Spleen (tissue), 11 donors: Measurements from ENCODE around the gene SENP7. TPM values are rescaled to one million over a fixed set of nuclear protein-coding genes. Genes with fewer than 3 reads are reported as not detected.

ENCODE experiments used
- DNase-seq: peaks from one replicate; pipeline ENCODE4 v3.0.0-alpha.2; 2020
- H3K27ac ChIP-seq, 8 donors: fragments of 200-600 bp; sonication (generic) in 7 of 8; 1 replicate in 4 of 8; 2 replicates in 4 of 8; pipeline versions ENCODE4 v1.5.0 to v1.8.0; 2016 to 2021; ENCODE audit warnings: inconsistent platforms in 4 of 8, mild to moderate bottlenecking in 4 of 8, moderate library complexity in 1 of 8
- H3K27me3 ChIP-seq, 7 donors: fragments of 200-600 bp; sonication (generic) in 6 of 7; replicated peaks in 1 of 7; 1 replicate in 4 of 7; 2 replicates in 3 of 7; pipeline versions ENCODE4 v1.5.0 to v1.8.0; 2016 to 2021; ENCODE audit warnings: inconsistent platforms in 3 of 7, mild to moderate bottlenecking in 1 of 7
- H3K36me3 ChIP-seq, 6 donors: fragments of 200-600 bp; sonication (generic) in 5 of 6; 1 replicate in 4 of 6; 2 replicates in 2 of 6; pipeline versions ENCODE4 v1.5.0 to v1.8.0; 2016 to 2021; ENCODE audit warnings: inconsistent platforms in 2 of 6
- H3K4me1 ChIP-seq, 6 donors: fragments of 200-600 bp; sonication (generic) in 5 of 6; 1 replicate in 3 of 6; 2 replicates in 3 of 6; pipeline versions ENCODE4 v1.5.0 to v1.8.0; 2016 to 2021; ENCODE audit warnings: inconsistent platforms in 3 of 6
- H3K4me3 ChIP-seq, 8 donors: fragments of 200-600 bp; sonication (generic) in 7 of 8; 1 replicate in 4 of 8; 2 replicates in 4 of 8; pipeline versions ENCODE4 v1.5.0 to v1.8.0; 2016 to 2021; ENCODE audit warnings: inconsistent platforms in 4 of 8, mild to moderate bottlenecking in 4 of 8, moderate library complexity in 2 of 8
- H3K9me3 ChIP-seq, 8 donors: fragments of 200-600 bp; sonication (generic) in 7 of 8; 1 replicate in 4 of 8; 2 replicates in 4 of 8; pipeline versions ENCODE4 v1.5.0 to v1.8.0; 2016 to 2021; ENCODE audit warnings: inconsistent platforms in 4 of 8
- POLR2A ChIP-seq, 3 donors: fragments of 450-650 bp; IDR thresholded peaks; one replicate each; pipeline ENCODE4 v1.5.1; 2017; ENCODE audit warnings: antibody characterized with exemption in 3 of 3, mild to moderate bottlenecking in 1 of 3
- POLR2AphosphoS5 ChIP-seq, 3 donors: sonication (generic); formaldehyde crosslinking; IDR thresholded peaks; one replicate each; pipeline ENCODE4 v1.5.1; 2017; ENCODE audit warnings: antibody characterized with exemption in 3 of 3
- WGBS, 5 donors: extraction: QIAGEN DNeasy Blood & Tissue Kit in 3 of 5; methylation state at CpG; one replicate each; pipeline versions ENCODE4 v1.1.5 to v1.1.7; 2013 to 2018; 5-methylcytosine and 5-hydroxymethylcytosine counted together
- intact Hi-C: fragments of 100-400 bp; cut with DNase I; formaldehyde crosslinking; loops from one replicate; pipeline ENCODE4 v1.15.0; 2023; ENCODE audit warnings: low total_unique reads
- polyA plus RNA-seq, 3 donors: library from polyadenylated mRNA; stranded (reverse); fragments of 200-250 nt; gene quantifications; one replicate each; pipeline ENCODE4 v1.2.1, GENCODE V29; 2013
- total RNA-seq, 7 donors: library from RNA; depleted of rRNA in 3 of 7; stranded (reverse); fragments of >200 nt in 3 of 7; fragmentation: NEBNext Ultra II Directional in 4 of 7; extraction: Animal tissue kit (Norgen Biotek cat#: 25700) in 4 of 7; gene quantifications; one replicate each; pipeline versions ENCODE4 v1.1.0 to v1.2.1, GENCODE V29; 2016 to 2021
- TF ChIP-seq, protein P1 (sequence below), 11 experiments: fragments of 200-600 bp in 7 of 11; fragments of 450-650 bp in 4 of 11; sonication (generic) in 4 of 11; IDR thresholded peaks in 8 of 11; conservative IDR thresholded peaks in 3 of 11; 1 replicate in 7 of 11; 2 replicates in 4 of 11; pipeline versions ENCODE4 v1.4.0 to v1.8.0; 2016 to 2021; ENCODE audit warnings: antibody characterized with exemption in 11 of 11, inconsistent platforms in 4 of 11, mild to moderate bottlenecking in 1 of 11
- donor health status: healthy with polysubstance abuse.
- donor health status: DM: no; HTN: no; CAD: no; lungs with moderate emphysema.
- donor health status: DM: no; HTN: no; CAD: no.
- donor health status: Bipolar disorder and iron deficiency.
- donor health status: healthy.
- donor health status: DM: no; HTN: no; CAD: no.
- donor health status: DM: yes; HTN: yes; CAD: no.

Gene SENP7
- total and polyA plus RNA-seq, 10 donors = 11.2 to 46.9 (median 33.4) TPM

- peaks cover 0 to 27% (median 14%) of the 10 kb centered on the region in 8 donors for H3K9me3 ChIP-seq
- DNase-seq = no peak
- peaks cover 0 to 4% (median 0%) of the 10 kb centered on the region in 6 donors for H3K4me1 ChIP-seq
- no peak overlapping the region for H3K4me3 ChIP-seq
- H3K36me3 ChIP-seq = no peaks in the 10 kb centered on the region
- whole genome bisulfite sequencing, 5 donors = 92 to 95% (median 94%) methylated on average over 8 to 11 of the region's 11 CpGs
- TF ChIP-seq POLR2A (IDR thresholded peaks at IDR 0.05) (no peak), POLR2AphosphoS5 (IDR thresholded peaks at IDR 0.05) (no peak)
- TF ChIP-seq, protein P1, sequence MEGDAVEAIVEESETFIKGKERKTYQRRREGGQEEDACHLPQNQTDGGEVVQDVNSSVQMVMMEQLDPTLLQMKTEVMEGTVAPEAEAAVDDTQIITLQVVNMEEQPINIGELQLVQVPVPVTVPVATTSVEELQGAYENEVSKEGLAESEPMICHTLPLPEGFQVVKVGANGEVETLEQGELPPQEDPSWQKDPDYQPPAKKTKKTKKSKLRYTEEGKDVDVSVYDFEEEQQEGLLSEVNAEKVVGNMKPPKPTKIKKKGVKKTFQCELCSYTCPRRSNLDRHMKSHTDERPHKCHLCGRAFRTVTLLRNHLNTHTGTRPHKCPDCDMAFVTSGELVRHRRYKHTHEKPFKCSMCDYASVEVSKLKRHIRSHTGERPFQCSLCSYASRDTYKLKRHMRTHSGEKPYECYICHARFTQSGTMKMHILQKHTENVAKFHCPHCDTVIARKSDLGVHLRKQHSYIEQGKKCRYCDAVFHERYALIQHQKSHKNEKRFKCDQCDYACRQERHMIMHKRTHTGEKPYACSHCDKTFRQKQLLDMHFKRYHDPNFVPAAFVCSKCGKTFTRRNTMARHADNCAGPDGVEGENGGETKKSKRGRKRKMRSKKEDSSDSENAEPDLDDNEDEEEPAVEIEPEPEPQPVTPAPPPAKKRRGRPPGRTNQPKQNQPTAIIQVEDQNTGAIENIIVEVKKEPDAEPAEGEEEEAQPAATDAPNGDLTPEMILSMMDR (IDR thresholded peaks at IDR 0.05 in 8 of 11, conservative IDR thresholded peaks at IDR 0.05 in 3 of 11) = no peak
- H3K27me3 ChIP-seq = no peaks in the 10 kb centered on the region
- intact Hi-C loops = no loop called here
- H3K27ac ChIP-seq = no peak overlapping the region
These were observed 88.8 kb downstream of the SENP7 start for GRCh38 chr3:101423984-101424888.

GRCh38 chr3:101418851-101419250 is 94.2 kb downstream of the SENP7 start:
- Histone ChIP-seq H3K27ac (no peak overlapping the region), H3K9me3 (no peaks in the 10 kb centered on the region), H3K4me3 (no peak overlapping the region), H3K36me3 (peaks cover 0 to 16% (median 0%) of the 10 kb centered on the region in 6 donors), H3K27me3 (no peaks in the 10 kb centered on the region), H3K4me1 (peaks cover 0 to 6% (median 0%) of the 10 kb centered on the region in 6 donors)
- TF ChIP-seq, protein P1 (IDR thresholded peaks at IDR 0.05 in 8 of 11, conservative IDR thresholded peaks at IDR 0.05 in 3 of 11) = no peak
- TF ChIP-seq POLR2A (IDR thresholded peaks at IDR 0.05) (no peak), POLR2AphosphoS5 (IDR thresholded peaks at IDR 0.05) (no peak)
- 97 to 100% (median 100%) methylated on average over 1 of the region's 1 CpG for WGBS, 5 donors
- no peak for DNase-seq
- intact Hi-C loops = no loop called here

- intact Hi-C loops = no loop called here
- Histone ChIP-seq H3K36me3 (peaks cover 0 to 32% (median 0%) of the 10 kb centered on the region in 6 donors), H3K27ac (no peak overlapping the region), H3K4me1 (peaks cover 0 to 2% (median 0%) of the 10 kb centered on the region in 6 donors), H3K27me3 (no peaks in the 10 kb centered on the region), H3K9me3 (peaks cover 0 to 14% (median 9%) of the 10 kb centered on the region in 8 donors), H3K4me3 (no peak overlapping the region)
- 80 to 91% (median 88%) methylated on average over 6 of the region's 6 CpGs for WGBS, 5 donors
- TF ChIP-seq POLR2A (IDR thresholded peaks at IDR 0.05) (no peak), POLR2AphosphoS5 (IDR thresholded peaks at IDR 0.05) (no peak)
- TF ChIP-seq, protein P1 (IDR thresholded peaks at IDR 0.05 in 8 of 11, conservative IDR thresholded peaks at IDR 0.05 in 3 of 11) = no peak
- DNase-seq = no peak
These were observed 98.9 kb downstream of the SENP7 start for GRCh38 chr3:101414121-101414520.

GRCh38 chr3:101413656-101414055 is 99.4 kb downstream of the SENP7 start:
- no peak for DNase-seq
- 93 to 99% (median 95%) methylated on average over 2 of the region's 2 CpGs for WGBS, 5 donors
- H3K27me3 ChIP-seq = no peaks in the 10 kb centered on the region
- H3K36me3 ChIP-seq = peaks cover 0 to 37% (median 0%) of the 10 kb centered on the region in 6 donors
- H3K4me1 ChIP-seq = no peaks in the 10 kb centered on the region
- H3K27ac ChIP-seq = no peak overlapping the region
- intact Hi-C loops = no loop called here
- no peak for TF ChIP-seq POLR2AphosphoS5 (IDR thresholded peaks at IDR 0.05)
- TF ChIP-seq, protein P1 (IDR thresholded peaks at IDR 0.05 in 8 of 11, conservative IDR thresholded peaks at IDR 0.05 in 3 of 11) = no peak
- TF ChIP-seq POLR2A (IDR thresholded peaks at IDR 0.05) = no peak
- H3K4me3 ChIP-seq = no peak overlapping the region
- peaks cover 0 to 19% (median 13%) of the 10 kb centered on the region in 8 donors for H3K9me3 ChIP-seq
